ENCODE measurements around the gene MEF2C.

MEF2C gene

GRCh38 chr5:88748666-88749065 is 134.3 kb downstream of the MEF2C start:
- DNase-seq = no peak

- DNase-seq = no peak
Observed at GRCh38 chr5:88746438-88746882, 136.5 kb downstream of the MEF2C start.

- DNase-seq = no peak
Observed at GRCh38 chr5:88745093-88745696, 137.8 kb downstream of the MEF2C start.

GRCh38 chr5:88743231-88743834 is 139.7 kb downstream of the MEF2C start:
- no peak for DNase-seq

- DNase-seq = no peak
Observed at GRCh38 chr5:88741964-88742363, 141.0 kb downstream of the MEF2C start.

GRCh38 chr5:88740604-88741185 is 142.3 kb downstream of the MEF2C start:
- no peak for DNase-seq

GRCh38 chr5:88736494-88736893 is 146.5 kb downstream of the MEF2C start:
- no peak for DNase-seq

- DNase-seq = no peak
Observed at GRCh38 chr5:88734983-88735382, 148.0 kb downstream of the MEF2C start.

- DNase-seq = no peak
Observed at GRCh38 chr5:88734191-88734640, 148.8 kb downstream of the MEF2C start.

- DNase-seq = no peak
Observed at GRCh38 chr5:88732862-88733261, 150.1 kb downstream of the MEF2C start.

GRCh38 chr5:88732181-88732633 is 150.8 kb downstream of the MEF2C start:
- no peak for DNase-seq

GRCh38 chr5:88729829-88730182 is 153.2 kb downstream of the MEF2C start:
- DNase-seq = no peak

GRCh38 chr5:88729084-88729828 is 153.7 kb downstream of the MEF2C start:
- peak; percentile 50 for DNase-seq

- no peak for DNase-seq
Observed at GRCh38 chr5:88727705-88728313, 155.2 kb downstream of the MEF2C start.

GRCh38 chr5:88725454-88725853 is 157.5 kb downstream of the MEF2C start:
- no peak for DNase-seq

- no peak for DNase-seq
Observed at GRCh38 chr5:88724201-88724600, 158.8 kb downstream of the MEF2C start.

GRCh38 chr5:88722546-88723073 is 160.4 kb downstream of the MEF2C start:
- DNase-seq = no peak

- no peak for DNase-seq
Observed at GRCh38 chr5:88719434-88719833, 163.6 kb downstream of the MEF2C start.

GRCh38 chr5:88718736-88719135 is 164.2 kb downstream of the MEF2C start:
- DNase-seq = no peak

GRCh38 chr5:88716101-88716500 is 166.9 kb downstream of the MEF2C start:
- no peak for DNase-seq

GRCh38 chr5:88715503-88715902 is 167.5 kb downstream of the MEF2C start:
- DNase-seq = no peak

- DNase-seq = no peak
Observed at GRCh38 chr5:88713818-88714217, 169.2 kb downstream of the MEF2C start.
